Activated T-cell treated with anti-CD3 and anti-CD28 coated beads for 48 hours (primary cell): ENCODE measurements around the gene PREX1.

Source experiments
- DNase-seq: peaks from one replicate; pipeline ENCODE4 v3.0.0-alpha.2; 2020; ENCODE audit warnings: low read depth

Gene PREX1

GRCh38 chr20:48578397-48579098 is 249.3 kb downstream of the PREX1 start:
- no peak for DNase-seq

GRCh38 chr20:48577557-48577956 is 250.2 kb downstream of the PREX1 start:
- DNase-seq, result no peak

- no peak for DNase-seq
Observed at GRCh38 chr20:48574383-48574782, 253.4 kb downstream of the PREX1 start.
